ENCODE data around the gene LPCAT1. TPM values are rescaled to one million over a fixed set of nuclear protein-coding genes. Genes with fewer than 3 reads are reported as not detected.

Gene LPCAT1
- total and polyA plus RNA-seq, 2 donors (not counting 3 experiments of a cell fraction or from before 2014, with no cell fraction given) = 28.9 to 57.2 TPM

GRCh38 chr5:1565737-1566734 lies 42.3 kb upstream of the LPCAT1 start:
- H3K36me3 ChIP-seq (ENCODE audit: control insufficient read depth in 2 of 2, extremely low read depth in 1 of 2, insufficient read depth in 2 of 2, low read length in 2 of 2) = no peaks in the 10 kb centered on the region
- intact Hi-C loops (cut with micrococcal nuclease) = loop anchor here (2.0 kb wide), 1 partner anchor 43 kb away; the partner anchor contains the start of gene LPCAT1
- H3K27me3 ChIP-seq (ENCODE audit: control insufficient read depth in 2 of 2, insufficient read depth in 2 of 2, low read length in 2 of 2) = no peaks in the 10 kb centered on the region
- no peak for DNase-seq (ENCODE audit: low read depth, low spot score)
- H4K20me1 ChIP-seq (replicated peaks; ENCODE audit: control insufficient read depth, extremely low read depth, insufficient read depth, low read length) = no peaks in the 10 kb centered on the region
- no peaks in the 10 kb centered on the region for H3K9me1 ChIP-seq (replicated peaks; ENCODE audit: control insufficient read depth, extremely low read depth, insufficient read depth, low read length)
- H3K4me2 ChIP-seq (ENCODE audit: insufficient read depth, low read length) = no peak overlapping the region
- peaks cover 21% of the 10 kb centered on the region for H3K4me1 ChIP-seq (ENCODE audit: control insufficient read depth, extremely low read depth, insufficient read depth, low read length)
- no TSS peak for BruUV-seq (replicated peaks)
- no peak overlapping the region for H3K27ac ChIP-seq (ENCODE audit: insufficient read depth, low read depth, low read length)
- H3K9me3 ChIP-seq (replicated peaks; ENCODE audit: control insufficient read depth, insufficient read depth, low read length) = no peaks in the 10 kb centered on the region
- dilution Hi-C loops (cut with MboI; ENCODE audit: extremely low pct_ligation_motif_present, low sequenced_read_pairs) = no loop called here
- POLR2A ChIA-PET = no interaction called here
- H2AFZ ChIP-seq (ENCODE audit: low read depth, low read length) = no peak overlapping the region
- CTCF ChIA-PET = no interaction called here
- H3K79me2 ChIP-seq (ENCODE audit: control insufficient read depth, insufficient read depth, low read length) = no peaks in the 10 kb centered on the region
- H3K9ac ChIP-seq (replicated peaks; ENCODE audit: extremely low read depth, insufficient read depth, low read length) = no peak overlapping the region
- no peak for FAIRE-seq
- no peak overlapping the region for H3K4me3 ChIP-seq (replicated peaks in 1 of 3; ENCODE audit: insufficient read depth in 1 of 3, low read depth in 1 of 3, low read length in 3 of 3)
- TF ChIP-seq, protein P1, sequence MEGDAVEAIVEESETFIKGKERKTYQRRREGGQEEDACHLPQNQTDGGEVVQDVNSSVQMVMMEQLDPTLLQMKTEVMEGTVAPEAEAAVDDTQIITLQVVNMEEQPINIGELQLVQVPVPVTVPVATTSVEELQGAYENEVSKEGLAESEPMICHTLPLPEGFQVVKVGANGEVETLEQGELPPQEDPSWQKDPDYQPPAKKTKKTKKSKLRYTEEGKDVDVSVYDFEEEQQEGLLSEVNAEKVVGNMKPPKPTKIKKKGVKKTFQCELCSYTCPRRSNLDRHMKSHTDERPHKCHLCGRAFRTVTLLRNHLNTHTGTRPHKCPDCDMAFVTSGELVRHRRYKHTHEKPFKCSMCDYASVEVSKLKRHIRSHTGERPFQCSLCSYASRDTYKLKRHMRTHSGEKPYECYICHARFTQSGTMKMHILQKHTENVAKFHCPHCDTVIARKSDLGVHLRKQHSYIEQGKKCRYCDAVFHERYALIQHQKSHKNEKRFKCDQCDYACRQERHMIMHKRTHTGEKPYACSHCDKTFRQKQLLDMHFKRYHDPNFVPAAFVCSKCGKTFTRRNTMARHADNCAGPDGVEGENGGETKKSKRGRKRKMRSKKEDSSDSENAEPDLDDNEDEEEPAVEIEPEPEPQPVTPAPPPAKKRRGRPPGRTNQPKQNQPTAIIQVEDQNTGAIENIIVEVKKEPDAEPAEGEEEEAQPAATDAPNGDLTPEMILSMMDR (IDR thresholded peaks at IDR 0.05; ENCODE audit: extremely low read depth in 1 of 2, insufficient read depth in 1 of 2, low read depth in 1 of 2, low read length in 2 of 2) = no peak
- TF ChIP-seq GATA2 (IDR thresholded peaks at IDR 0.05; ENCODE audit: insufficient read depth, insufficient read length, low read depth, low read length) = no peak
- no peak for TF ChIP-seq POLR2AphosphoS5 (IDR thresholded peaks at IDR 0.05; ENCODE audit: insufficient read depth, low read depth, low read length)
- TF ChIP-seq EZH2 (IDR thresholded peaks at IDR 0.05; ENCODE audit: borderline replicate concordance, low read depth, low read length, severe bottlenecking) = no peak
- TF ChIP-seq FOS (IDR thresholded peaks at IDR 0.05; ENCODE audit: borderline replicate concordance, insufficient read depth, low read length) = no peak
- TF ChIP-seq, protein P2, sequence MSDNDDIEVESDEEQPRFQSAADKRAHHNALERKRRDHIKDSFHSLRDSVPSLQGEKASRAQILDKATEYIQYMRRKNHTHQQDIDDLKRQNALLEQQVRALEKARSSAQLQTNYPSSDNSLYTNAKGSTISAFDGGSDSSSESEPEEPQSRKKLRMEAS (IDR thresholded peaks at IDR 0.05; ENCODE audit: insufficient read depth, insufficient read length) = no peak
- TF ChIP-seq JUN (IDR thresholded peaks at IDR 0.05; ENCODE audit: borderline replicate concordance, insufficient read depth, insufficient read length, low read depth) = no peak
- TF ChIP-seq POLR2A (IDR thresholded peaks at IDR 0.05; ENCODE audit: low read depth, low read length) = no peak
- no peak for TF ChIP-seq MYC (IDR thresholded peaks at IDR 0.05; ENCODE audit: low read depth, low read length)
